GM23248 (cell line): ENCODE data around the gene STYX. TPM values are rescaled to one million over a fixed set of nuclear protein-coding genes. Genes with fewer than 3 reads are reported as not detected.
A peak's percentile ranks its signal among the peaks of the same experiment; 100 is the strongest.
"Not testable (repeated sequence)": the region's sequence is repeated elsewhere in the genome, so short reads cannot be mapped to it uniquely, and the experiment has no call there.

Experiments used
- DNase-seq: peaks from one replicate; pipeline ENCODE4 v3.0.0-alpha.2; 2015
- H2AFZ ChIP-seq: fragments of 200-600 bp; sonication (generic); 2 replicates; pipeline ENCODE4 v1.6.1; 2016; ENCODE audit warnings: antibody characterized with exemption
- H3F3A ChIP-seq: fragments of 200-600 bp; sonication (generic); 2 replicates; pipeline ENCODE4 v1.6.1; 2016; ENCODE audit warnings: mild to moderate bottlenecking, antibody characterized with exemption, mixed run types; ENCODE audit not compliant: insufficient read depth
- H3K27ac ChIP-seq: fragments of 200-600 bp; sonication (generic); 2 replicates; pipeline ENCODE4 v1.5.1; 2016; ENCODE audit warnings: mild to moderate bottlenecking
- H3K27me3 ChIP-seq: fragments of 200-600 bp; sonication (generic); replicated peaks from 2 replicates; pipeline ENCODE4 v1.6.1; 2016; ENCODE audit warnings: mild to moderate bottlenecking; ENCODE audit not compliant: insufficient read depth
- H3K36me3 ChIP-seq: fragments of 200-600 bp; sonication (generic); 2 replicates; pipeline ENCODE4 v1.6.1; 2016; ENCODE audit warnings: low read depth, mild to moderate bottlenecking
- H3K4me1 ChIP-seq: fragments of 200-600 bp; sonication (generic); 2 replicates; pipeline ENCODE4 v1.6.1; 2016; ENCODE audit warnings: mild to moderate bottlenecking; ENCODE audit not compliant: insufficient read depth
- H3K4me2 ChIP-seq: fragments of 200-600 bp; sonication (generic); one replicate; pipeline ENCODE4 v1.6.1; 2016; ENCODE audit warnings: mild to moderate bottlenecking; ENCODE audit not compliant: unreplicated experiment
- H3K4me3 ChIP-seq: fragments of 200-600 bp; sonication (generic); 2 replicates; pipeline ENCODE4 v1.5.1; 2016; ENCODE audit warnings: mild to moderate bottlenecking
- H3K79me2 ChIP-seq: fragments of 200-600 bp; sonication (generic); 2 replicates; pipeline ENCODE4 v1.6.1; 2016; ENCODE audit warnings: mild to moderate bottlenecking; ENCODE audit not compliant: insufficient read depth
- H3K9ac ChIP-seq: fragments of 200-600 bp; sonication (generic); 2 replicates; pipeline ENCODE4 v1.6.1; 2016; ENCODE audit warnings: mild to moderate bottlenecking
- H3K9me2 ChIP-seq: fragments of 200-600 bp; sonication (generic); 2 replicates; pipeline ENCODE4 v1.6.1; 2016; ENCODE audit warnings: mixed run types, mild to moderate bottlenecking, moderate library complexity; ENCODE audit not compliant: insufficient read depth
- H3K9me3 ChIP-seq: fragments of 200-600 bp; sonication (generic); one replicate; pipeline ENCODE4 v1.6.1; 2017; ENCODE audit warnings: low read depth
- H4K20me1 ChIP-seq: fragments of 200-600 bp; sonication (generic); 2 replicates; pipeline ENCODE4 v1.6.0; 2016; ENCODE audit not compliant: insufficient read depth
- EZH2 ChIP-seq: fragments of 200-600 bp; sonication (generic); IDR thresholded peaks from 2 replicates; pipeline ENCODE4 v1.6.1; 2018; ENCODE audit warnings: antibody characterized with exemption, mild to moderate bottlenecking; ENCODE audit not compliant: insufficient read depth, poor library complexity, severe bottlenecking
- EZH2phosphoT487 ChIP-seq: fragments of 200-600 bp; sonication (generic); IDR thresholded peaks from 2 replicates; pipeline ENCODE4 v1.6.1; 2018; ENCODE audit warnings: antibody characterized with exemption, moderate library complexity, mild to moderate bottlenecking, low read depth; ENCODE audit not compliant: insufficient read depth
- WGBS, 2 experiments: methylation state at CpG; one replicate each; pipeline ENCODE4 v1.1.6; 2015 to 2017; ENCODE audit warnings: low lambda C conversion rate in 2 of 2, low coverage in 1 of 2; ENCODE audit errors: missing lambda C conversion rate in 2 of 2; 5-methylcytosine and 5-hydroxymethylcytosine counted together
- in situ Hi-C: fragments of 300-500 bp; cut with MboI; formaldehyde crosslinking; loops from 2 replicates; pipeline ENCODE4 v1.15.0; 2020
- polyA plus RNA-seq: library from polyadenylated mRNA; unstranded; fragments of >200 nt; fragmentation: Nextera tagmentation; extraction: Ambion mirVana; gene quantifications from 2 replicates; pipeline ENCODE4 v1.2.1, GENCODE V29; 2016
- total RNA-seq: library from RNA; depleted of rRNA; stranded (reverse); fragments of >200 nt; shearing (Covaris generic); gene quantifications from 2 replicates; pipeline ENCODE4 v1.2.3, GENCODE V29; 2014

The STYX gene
- total and polyA plus RNA-seq, 2 experiments from 2014 or later: 20.1 to 23.0 TPM

DNA sequence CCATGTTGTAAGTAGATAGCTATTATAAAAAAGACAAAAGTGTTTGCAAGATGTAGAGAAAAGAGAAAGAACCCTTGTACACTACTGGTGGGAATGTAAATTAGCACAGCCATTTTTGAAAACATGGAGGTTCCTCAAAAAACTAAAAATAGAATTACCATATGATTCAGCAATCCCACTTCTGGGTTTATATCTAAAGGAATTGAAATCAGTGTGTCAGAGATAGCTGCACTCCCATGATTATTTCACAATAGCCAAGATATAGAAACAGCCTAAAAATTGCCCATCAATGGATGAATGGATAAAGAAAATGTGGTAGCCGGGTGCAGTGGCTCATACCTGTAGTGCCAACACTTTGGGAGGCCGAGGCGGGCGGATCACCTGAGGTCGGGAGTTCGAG is 13.8 kb upstream of the STYX start:
- Histone ChIP-seq H3K4me3 (no peak overlapping the region), H3K9me2 (no peaks in the 10 kb centered on the region), H3K27ac (no peak overlapping the region), H3K27me3 (no peaks in the 10 kb centered on the region), H3K4me2 (no peak overlapping the region), H3K4me1 (peaks cover 8% of the 10 kb centered on the region; the same call in 1 of the 2 replicates), H2AFZ (no peak overlapping the region), H3F3A (peaks cover 9% of the 10 kb centered on the region; the same call in 1 of the 2 replicates), H3K9me3 (no peaks in the 10 kb centered on the region), H4K20me1 (no peaks in the 10 kb centered on the region), H3K79me2 (peaks cover 89% of the 10 kb centered on the region), H3K36me3 (peaks cover 76% of the 10 kb centered on the region), H3K9ac (no peak overlapping the region)
- 97 to 98% methylated on average over 6 of the region's 6 CpGs for WGBS, 2 experiments
- no peak for DNase-seq
- in situ Hi-C loops: no loop called here
- TF ChIP-seq EZH2: no peak
- TF ChIP-seq EZH2phosphoT487: no peak

DNA sequence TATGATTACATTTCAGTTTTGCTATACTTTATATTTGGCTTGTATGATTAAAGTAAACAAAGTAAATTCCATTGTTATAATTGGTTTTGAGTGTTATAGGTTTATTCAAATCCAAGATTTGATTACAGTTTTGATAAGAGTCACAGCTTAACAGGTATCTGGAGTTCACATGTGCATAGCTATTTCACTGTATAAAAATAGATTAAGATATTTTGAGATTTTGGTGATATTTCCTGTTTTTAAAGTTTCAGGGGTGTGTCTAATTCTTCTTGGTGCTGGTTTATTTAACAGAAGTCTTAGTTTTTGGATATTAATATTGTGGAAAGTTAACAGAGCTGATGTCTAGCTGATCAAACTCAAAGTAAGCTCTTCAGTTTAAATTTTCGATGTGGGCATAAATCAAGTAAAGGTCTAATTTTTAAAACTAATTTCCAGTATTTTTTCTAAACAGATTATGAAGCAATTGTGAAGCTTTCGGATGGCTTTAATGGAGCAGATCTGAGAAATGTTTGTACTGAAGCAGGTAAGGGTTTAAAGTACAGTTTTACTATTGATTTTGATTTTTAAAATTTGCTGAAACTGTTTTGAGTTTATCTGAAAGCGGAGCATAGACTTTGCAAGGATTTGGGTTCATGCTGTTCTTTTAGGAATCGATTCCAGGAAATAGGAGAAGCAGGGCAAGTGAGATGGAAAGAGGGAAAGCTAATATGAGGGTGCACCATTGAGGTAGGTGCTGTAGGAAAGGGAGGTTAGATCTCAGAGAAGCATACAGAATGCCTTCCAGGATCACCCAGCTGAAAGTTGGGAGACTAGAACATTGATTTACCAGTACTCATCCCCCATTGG is 6.2 kb upstream of the STYX start:
- Histone ChIP-seq H3K4me3 (no peak overlapping the region), H2AFZ (no peak overlapping the region), H3K9me3 (no peaks in the 10 kb centered on the region), H3K4me2 (no peak overlapping the region), H3K9me2 (no peaks in the 10 kb centered on the region), H3K79me2 (peaks cover 44% of the 10 kb centered on the region), H3K36me3 (peaks cover 82% of the 10 kb centered on the region), H3K9ac (no peak overlapping the region), H3K27me3 (no peaks in the 10 kb centered on the region), H3K27ac (no peak overlapping the region), H4K20me1 (no peaks in the 10 kb centered on the region), H3F3A (peaks cover 57% of the 10 kb centered on the region), H3K4me1 (no peaks in the 10 kb centered on the region)
- in situ Hi-C loops: no loop called here
- DNase-seq: no peak
- TF ChIP-seq EZH2phosphoT487: no peak
- 98 to 99% methylated on average over 4 of the region's 4 CpGs for WGBS, 2 experiments

DNA sequence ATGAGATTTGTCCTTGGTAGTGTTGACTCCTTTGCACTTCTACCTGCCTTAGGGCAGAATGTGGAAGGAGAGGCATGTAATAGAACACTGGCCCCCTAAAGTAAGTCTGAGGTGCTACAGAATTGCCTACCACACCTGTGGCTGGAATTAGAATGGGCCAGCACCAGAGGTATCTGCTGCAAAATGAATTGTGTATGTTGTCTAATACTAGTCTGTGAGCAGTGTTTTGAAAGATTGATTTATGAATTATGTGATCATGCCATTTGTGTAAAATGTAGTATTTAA is 5.7 kb upstream of the STYX start:
- TF ChIP-seq EZH2phosphoT487 (no peak), EZH2 (no peak)
- Histone ChIP-seq H3K36me3 (peaks cover 77% of the 10 kb centered on the region), H3K27ac (no peak overlapping the region), H3K9me3 (no peaks in the 10 kb centered on the region), H2AFZ (no peak overlapping the region), H3K9me2 (no peaks in the 10 kb centered on the region), H3K27me3 (no peaks in the 10 kb centered on the region), H3K4me1 (no peaks in the 10 kb centered on the region), H4K20me1 (no peaks in the 10 kb centered on the region), H3F3A (peaks cover 60% of the 10 kb centered on the region), H3K9ac (no peak overlapping the region), H3K4me3 (no peak overlapping the region), H3K79me2 (peaks cover 39% of the 10 kb centered on the region), H3K4me2 (no peak overlapping the region)
- no peak for DNase-seq
- in situ Hi-C loops: no loop called here

DNA sequence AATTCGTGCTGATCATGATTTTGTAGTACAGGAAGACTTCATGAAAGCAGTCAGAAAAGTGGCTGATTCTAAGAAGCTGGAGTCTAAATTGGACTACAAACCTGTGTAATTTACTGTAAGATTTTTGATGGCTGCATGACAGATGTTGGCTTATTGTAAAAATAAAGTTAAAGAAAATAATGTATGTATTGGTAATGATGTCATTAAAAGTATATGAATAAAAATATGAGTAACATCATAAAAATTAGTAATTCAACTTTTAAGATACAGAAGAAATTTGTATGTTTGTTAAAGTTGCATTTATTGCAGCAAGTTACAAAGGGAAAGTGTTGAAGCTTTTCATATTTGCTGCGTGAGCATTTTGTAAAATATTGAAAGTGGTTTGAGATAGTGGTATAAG is 2.5 kb upstream of the STYX start:
- Histone ChIP-seq H3K36me3 (peaks cover 55% of the 10 kb centered on the region), H3F3A (peaks cover 52% of the 10 kb centered on the region), H3K79me2 (peaks cover 47% of the 10 kb centered on the region)
- H3K4me2 ChIP-seq, H3K9me2 ChIP-seq, H3K4me3 ChIP-seq, H3K9me3 ChIP-seq, DNase-seq, H4K20me1 ChIP-seq, H3K27ac ChIP-seq, H2AFZ ChIP-seq, H3K27me3 ChIP-seq, H3K9ac ChIP-seq, in situ Hi-C loops, H3K4me1 ChIP-seq: not testable (repeated sequence)
- WGBS, 2 experiments: 96 to 100% methylated on average over 2 of the region's 2 CpGs

DNA sequence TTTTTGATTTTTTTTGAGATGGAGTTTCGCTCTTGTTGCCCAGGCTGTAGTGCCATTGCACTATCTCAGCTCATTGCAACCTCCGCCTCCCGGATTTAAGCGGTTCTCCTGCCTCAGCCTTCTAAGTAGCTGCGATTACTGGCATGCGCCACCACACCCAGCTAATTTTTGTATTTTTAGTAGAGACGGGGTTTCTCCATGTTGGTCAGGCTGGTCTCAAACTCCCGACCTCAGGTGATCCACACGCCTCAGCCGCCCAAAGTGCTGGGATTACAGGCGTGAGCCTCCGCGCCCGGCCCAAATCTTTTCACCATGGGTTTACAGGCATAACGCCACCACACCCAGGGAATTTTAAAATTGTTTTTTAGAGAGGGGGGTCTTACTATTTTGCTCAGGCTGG is 931 bp upstream of the STYX start:
- DNase-seq, H3K27me3 ChIP-seq, H4K20me1 ChIP-seq, H3K9me2 ChIP-seq, H3K4me3 ChIP-seq, H3K9me3 ChIP-seq, in situ Hi-C loops, H2AFZ ChIP-seq, H3K9ac ChIP-seq, H3K4me1 ChIP-seq, H3K4me2 ChIP-seq: not testable (repeated sequence)
- WGBS, 2 experiments: 86 to 88% methylated on average over 15 of the region's 15 CpGs
- peaks cover 54% of the 10 kb centered on the region for H3K79me2 ChIP-seq
- peak overlapping the region; percentile 62 for H3K27ac ChIP-seq
- H3F3A ChIP-seq: peaks cover 39% of the 10 kb centered on the region
- peaks cover 41% of the 10 kb centered on the region for H3K36me3 ChIP-seq
